HG03432 (cell line): ENCODE results near the gene KMT2A.

ENCODE experiments used
- ATAC-seq: cut with Tn5 transposase; IDR thresholded peaks from one replicate; pipeline ENCODE4 v1.9.1; 2021; ENCODE audit warnings: mild to moderate bottlenecking, moderate library complexity; ENCODE audit not compliant: unreplicated experiment

Gene KMT2A

GRCh38 chr11:118531597-118532084, 95.3 kb downstream of the KMT2A start:
- no peak for ATAC-seq

- no peak for ATAC-seq
These were observed 95.8 kb downstream of the KMT2A start for GRCh38 chr11:118532091-118532490.

GRCh38 chr11:118532852-118533768, 96.8 kb downstream of the KMT2A start:
- ATAC-seq: no peak

GRCh38 chr11:118533769-118534729, 97.8 kb downstream of the KMT2A start:
- no peak for ATAC-seq

GRCh38 chr11:118535261-118535660, 99.0 kb downstream of the KMT2A start:
- no peak for ATAC-seq

GRCh38 chr11:118536726-118537125, 100.4 kb downstream of the KMT2A start:
- no peak for ATAC-seq

- ATAC-seq: no peak
These were observed 101.2 kb downstream of the KMT2A start for GRCh38 chr11:118537409-118537980.

- no peak for ATAC-seq
These were observed 107.8 kb downstream of the KMT2A start for GRCh38 chr11:118544010-118544646.

GRCh38 chr11:118544647-118545010, 108.3 kb downstream of the KMT2A start:
- ATAC-seq: no peak

- ATAC-seq: no peak
These were observed 109.2 kb downstream of the KMT2A start for GRCh38 chr11:118545533-118545932.

- no peak for ATAC-seq
These were observed 110.8 kb downstream of the KMT2A start for GRCh38 chr11:118547132-118547531.

- ATAC-seq: no peak
These were observed 116.0 kb downstream of the KMT2A start for GRCh38 chr11:118552341-118552740.

GRCh38 chr11:118560806-118561205, 124.5 kb downstream of the KMT2A start:
- ATAC-seq: no peak

GRCh38 chr11:118565051-118565450, 128.8 kb downstream of the KMT2A start:
- no peak for ATAC-seq

- no peak for ATAC-seq
These were observed 133.4 kb downstream of the KMT2A start for GRCh38 chr11:118569670-118570069.

GRCh38 chr11:118570787-118571186, 134.5 kb downstream of the KMT2A start:
- no peak for ATAC-seq

GRCh38 chr11:118571701-118572060, 135.4 kb downstream of the KMT2A start:
- peak; percentile 14 for ATAC-seq

GRCh38 chr11:118572061-118572980, 136.0 kb downstream of the KMT2A start, which contains the start of gene ARCN1:
Gene ARCN1 (plus strand): TSS chr11:118572409. CDS start chr11:118572548, 139 bp downstream.
- ATAC-seq: peak; percentile 74

- peak; percentile 20 for ATAC-seq
These were observed 136.8 kb downstream of the KMT2A start for GRCh38 chr11:118572981-118573550.
